Lower lobe of right lung (tissue), 2 donors: ENCODE measurements around the gene TTN. TPM values are rescaled to one million over a fixed set of nuclear protein-coding genes. Genes with fewer than 3 reads are reported as not detected.

Experiments used
- ATAC-seq, 2 donors: fragments of 200-7000 bp; cut with Tn5 transposase; one replicate each; pipeline ENCODE4 v1.9.1; 2020 to 2022; ENCODE audit warnings: mild to moderate bottlenecking in 2 of 2, moderate library complexity in 2 of 2
- DNase-seq: peaks from one replicate; pipeline ENCODE4 v3.0.0-alpha.2; 2020
- H3K27ac ChIP-seq: fragments of 200-600 bp; one replicate; pipeline ENCODE4 v1.8.0; 2022
- H3K27me3 ChIP-seq: fragments of 200-600 bp; one replicate; pipeline ENCODE4 v1.8.0; 2022; ENCODE audit warnings: low read depth
- H3K36me3 ChIP-seq: fragments of 200-600 bp; one replicate; pipeline ENCODE4 v1.8.0; 2022; ENCODE audit warnings: mild to moderate bottlenecking
- H3K4me1 ChIP-seq: fragments of 200-600 bp; one replicate; pipeline ENCODE4 v1.8.0; 2022
- H3K4me3 ChIP-seq: fragments of 200-600 bp; one replicate; pipeline ENCODE4 v1.8.0; 2022; ENCODE audit warnings: mild to moderate bottlenecking
- H3K9me3 ChIP-seq: fragments of 200-600 bp; one replicate; pipeline ENCODE4 v1.8.0; 2022
- CTCF ChIP-seq: fragments of 200-600 bp; IDR thresholded peaks from one replicate; pipeline ENCODE4 v1.8.0; 2022; ENCODE audit warnings: antibody characterized with exemption, mild to moderate bottlenecking
- intact Hi-C: fragments of 100-400 bp; cut with DNase I; formaldehyde crosslinking; loops from one replicate; pipeline ENCODE4 v1.11.0; 2022
- total RNA-seq: library from RNA; stranded (reverse); fragmentation: NEBNext Ultra II Directional; extraction: Animal tissue kit (Norgen Biotek cat#: 25700); gene quantifications from one replicate; pipeline ENCODE4 v1.2.1, GENCODE V29; 2021
- donor health status: DM: no; HTN: yes; CAD: no; lungs with severe emphysema.

TTN gene
- total RNA-seq, 1 donor from 2014 or later, result 40.3 TPM

GRCh38 chr2:178523596-178524134, 283.6 kb downstream of the TTN start:
- Histone ChIP-seq H3K4me3 (peak overlapping the region; percentile 75), H3K27me3 (no peaks in the 10 kb centered on the region), H3K9me3 (no peaks in the 10 kb centered on the region), H3K27ac (peak overlapping the region; percentile 81), H3K4me1 (peaks cover 11% of the 10 kb centered on the region), H3K36me3 (peaks cover 7% of the 10 kb centered on the region)
- intact Hi-C loops, result no loop called here
- TF ChIP-seq CTCF, result no peak
- DNase-seq (no peak), ATAC-seq (peak; percentile 9 to 44)

DNA sequence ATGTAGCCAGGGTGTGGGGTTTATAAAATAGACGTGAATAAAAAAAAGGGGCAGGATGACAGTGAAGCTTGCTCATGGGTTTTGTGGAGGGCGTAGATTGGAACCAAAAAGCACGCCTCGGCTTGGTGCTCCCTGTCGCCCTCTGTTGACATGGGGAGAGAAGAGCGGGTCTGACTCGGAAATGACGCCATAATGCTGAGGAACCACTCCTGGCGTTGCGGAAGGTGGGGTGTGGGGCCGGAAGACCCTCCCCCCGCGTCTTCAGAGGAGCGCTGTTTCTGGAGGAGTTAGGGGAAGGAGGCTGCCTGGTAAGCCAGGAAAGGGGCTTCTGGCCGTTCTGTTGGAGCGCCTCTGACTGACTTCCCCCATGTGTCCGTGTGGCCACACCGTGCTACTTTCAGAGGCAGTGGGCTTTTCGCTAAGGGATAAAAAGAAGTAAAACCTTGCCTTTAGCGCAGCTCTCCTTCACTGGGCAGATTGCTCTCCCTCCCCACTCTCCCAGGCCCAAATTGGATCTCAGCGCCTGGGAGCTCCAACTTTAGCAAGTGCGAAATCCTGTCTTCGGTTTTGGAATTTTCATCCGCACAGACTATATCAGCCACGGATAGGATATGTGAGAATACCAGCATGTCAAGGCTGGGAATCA, 284.1 kb downstream of the TTN start:
- Histone ChIP-seq H3K9me3 (no peaks in the 10 kb centered on the region), H3K27ac (peak overlapping the region; percentile 81), H3K4me1 (peaks cover 11% of the 10 kb centered on the region), H3K27me3 (no peaks in the 10 kb centered on the region), H3K36me3 (peaks cover 10% of the 10 kb centered on the region), H3K4me3 (peak overlapping the region; percentile 75)
- ATAC-seq (peak; percentile 98), DNase-seq (peak; percentile 89)
- TF ChIP-seq CTCF, result peak; percentile 80
- intact Hi-C loops, result no loop called here

GRCh38 chr2:178521304-178522150, 285.7 kb downstream of the TTN start:
- Histone ChIP-seq H3K27ac (no peak overlapping the region), H3K4me3 (no peak overlapping the region), H3K4me1 (peaks cover 11% of the 10 kb centered on the region), H3K9me3 (no peaks in the 10 kb centered on the region), H3K27me3 (no peaks in the 10 kb centered on the region), H3K36me3 (peaks cover 14% of the 10 kb centered on the region)
- no peak for ATAC-seq
- no peak for DNase-seq
- TF ChIP-seq CTCF, result no peak
- intact Hi-C loops, result no loop called here

GRCh38 chr2:178517496-178517895, 289.7 kb downstream of the TTN start:
- no peaks in the 10 kb centered on the region for H3K4me1 ChIP-seq
- DNase-seq (no peak), ATAC-seq (no peak)
- H3K4me3 ChIP-seq, result no peak overlapping the region
- intact Hi-C loops, result no loop called here
- no peak overlapping the region for H3K27ac ChIP-seq
- TF ChIP-seq CTCF, result no peak
- H3K9me3 ChIP-seq, result no peaks in the 10 kb centered on the region
- no peaks in the 10 kb centered on the region for H3K27me3 ChIP-seq
- H3K36me3 ChIP-seq, result peaks cover 23% of the 10 kb centered on the region

GRCh38 chr2:178514664-178515063, 292.6 kb downstream of the TTN start:
- Histone ChIP-seq H3K4me3 (no peak overlapping the region), H3K27me3 (no peaks in the 10 kb centered on the region), H3K4me1 (no peaks in the 10 kb centered on the region), H3K36me3 (peaks cover 42% of the 10 kb centered on the region), H3K9me3 (no peaks in the 10 kb centered on the region), H3K27ac (no peak overlapping the region)
- ATAC-seq, result no peak
- no peak for DNase-seq
- no peak for TF ChIP-seq CTCF
- intact Hi-C loops, result no loop called here
